CD4-positive, CD25-positive, alpha-beta regulatory T cell (primary cell): ENCODE measurements around the gene CEP89. TPM values are rescaled to one million over a fixed set of nuclear protein-coding genes. Genes with fewer than 3 reads are reported as not detected.
"Not testable (repeated sequence)": the region's sequence is repeated elsewhere in the genome, so short reads cannot be mapped to it uniquely, and the experiment has no call there.

Experiments used
- ATAC-seq, 2 donors: fragments of 150-1000 bp; cut with Tn5 transposase; one replicate each; pipeline ENCODE4 v1.10.0; 2021; ENCODE audit warnings: low read depth in 2 of 2, moderate number of reproducible peaks in 2 of 2, moderate library complexity in 1 of 2
- DNase-seq, 3 donors: peaks; one replicate each; pipeline versions ENCODE4 v3.0.0 to v3.0.0-alpha.2; 2012 to 2022; ENCODE audit warnings: mixed read lengths in 1 of 3
- H3K27ac ChIP-seq: one replicate; pipeline ENCODE4 v1.7.0; 2013; ENCODE audit warnings: mild to moderate bottlenecking, low read length; ENCODE audit not compliant: insufficient read depth, poor library complexity, severe bottlenecking
- H3K27me3 ChIP-seq: one replicate; pipeline ENCODE4 v1.7.0; 2013; ENCODE audit warnings: low read length; ENCODE audit not compliant: control insufficient read depth, insufficient read depth
- H3K36me3 ChIP-seq: one replicate; pipeline ENCODE4 v1.7.0; 2013; ENCODE audit warnings: mild to moderate bottlenecking, low read length, moderate library complexity; ENCODE audit not compliant: control insufficient read depth, insufficient read depth
- H3K4me1 ChIP-seq: 2 replicates; pipeline ENCODE4 v1.7.0; 2013; ENCODE audit warnings: mild to moderate bottlenecking, low read length; ENCODE audit not compliant: insufficient read depth, control insufficient read depth, poor library complexity, severe bottlenecking
- H3K4me3 ChIP-seq: one replicate; pipeline ENCODE4 v1.7.0; 2013; ENCODE audit warnings: low read depth, mild to moderate bottlenecking, low read length, moderate library complexity
- H3K9me3 ChIP-seq, 2 experiments: 1 replicate in 1 of 2; 2 replicates in 1 of 2; pipeline ENCODE4 v1.7.0; 2013; ENCODE audit warnings: low read length in 2 of 2, mild to moderate bottlenecking in 1 of 2, moderate library complexity in 1 of 2; ENCODE audit not compliant: control insufficient read depth in 2 of 2
- H3K27ac Mint-ChIP-seq, 3 donors: one replicate each; pipeline ENCODE4 v1.8.0; 2020 to 2022; ENCODE audit warnings: mild to moderate bottlenecking in 3 of 3, mixed read lengths in 3 of 3, moderate library complexity in 2 of 3
- H3K27me3 Mint-ChIP-seq: one replicate; pipeline ENCODE4 v1.8.0; 2022; ENCODE audit warnings: mild to moderate bottlenecking, mixed read lengths
- H3K36me3 Mint-ChIP-seq: one replicate; pipeline ENCODE4 v1.8.0; 2020; ENCODE audit warnings: mixed read lengths
- H3K4me1 Mint-ChIP-seq, 4 donors: one replicate each; pipeline ENCODE4 v1.8.0; 2020 to 2022; ENCODE audit warnings: mixed read lengths in 4 of 4, mild to moderate bottlenecking in 1 of 4
- H3K4me3 Mint-ChIP-seq, 4 donors: one replicate each; pipeline ENCODE4 v1.8.0; 2020 to 2022; ENCODE audit warnings: mild to moderate bottlenecking in 4 of 4, mixed read lengths in 4 of 4, moderate library complexity in 3 of 4
- H3K9me3 Mint-ChIP-seq, 7 donors: one replicate each; pipeline ENCODE4 v1.8.0; 2020 to 2022; ENCODE audit warnings: mixed read lengths in 7 of 7, mild to moderate bottlenecking in 3 of 7, moderate library complexity in 2 of 7
- polyA plus RNA-seq, 4 donors: library from polyadenylated mRNA; unstranded; fragments of 300-500 nt; fragmentation: Illumina TruSeq; gene quantifications; one replicate each; pipeline ENCODE4 v1.2.3, GENCODE V29; 2021
- total RNA-seq: library from RNA; stranded (reverse); gene quantifications from one replicate; pipeline ENCODE4 v1.2.3, GENCODE V29; 2022

CEP89 gene
- total and polyA plus RNA-seq, 5 donors from 2014 or later, result 8.7 to 11.3 (median 10.2) TPM

DNA sequence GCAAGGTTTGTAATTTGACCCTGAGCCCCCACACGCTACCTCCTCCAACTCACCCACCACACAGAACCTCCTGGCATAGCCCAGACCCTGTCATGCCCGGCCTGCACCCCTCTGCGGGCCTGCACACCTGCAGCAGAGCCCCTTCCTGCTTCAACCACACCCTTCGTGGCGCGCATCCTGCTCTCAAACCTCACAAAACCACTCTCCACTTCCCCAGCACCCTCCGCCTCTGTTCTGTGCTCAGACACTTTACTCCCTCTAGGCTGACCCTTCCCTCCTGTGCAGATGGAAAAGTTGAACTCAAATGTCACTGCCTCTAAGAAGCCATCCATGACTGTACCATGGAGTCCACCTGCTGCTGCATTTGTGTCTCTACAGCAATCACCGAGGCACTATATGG, 28.8 kb upstream of the CEP89 start:
- peak in 2 of 3 donors; percentile 37 to 80 for DNase-seq
- H3K4me1 ChIP-seq, result peaks cover 13% of the 10 kb centered on the region
- H3K4me1 Mint-ChIP-seq, result peaks cover 0 to 30% (median 11%) of the 10 kb centered on the region in 4 donors

DNA sequence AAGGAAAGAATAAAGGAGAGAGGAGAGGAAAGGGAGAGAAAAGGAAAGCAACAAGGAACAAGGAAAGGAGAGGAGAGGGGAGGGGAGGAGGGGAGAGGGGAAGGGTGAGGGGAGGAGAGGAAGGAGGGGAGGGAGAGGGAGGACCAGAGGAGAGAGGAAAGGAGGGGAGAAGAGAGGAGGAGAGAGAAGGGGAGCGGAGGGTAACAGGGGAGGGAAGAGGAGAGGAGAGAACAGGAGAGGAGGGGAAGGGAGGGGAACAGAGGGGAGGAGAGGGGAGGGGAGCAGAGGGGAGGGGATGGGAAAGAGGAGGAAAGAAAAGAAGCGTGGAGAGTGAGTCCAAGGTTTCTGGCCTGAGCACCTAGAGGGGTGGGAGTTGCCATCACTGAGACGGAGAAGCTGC, 27.0 kb upstream of the CEP89 start:
- Histone ChIP-seq H3K27ac (no peak overlapping the region), H3K4me3 (no peak overlapping the region), H3K4me1 (peaks cover 13% of the 10 kb centered on the region), H3K9me3 (no peaks in the 10 kb centered on the region), H3K27me3 (no peaks in the 10 kb centered on the region), H3K36me3 (no peaks in the 10 kb centered on the region)
- DNase-seq (no peak), ATAC-seq (no peak)
- peak overlapping the region in 1 of 3 donors; percentile 3 for H3K27ac Mint-ChIP-seq
- H3K36me3 Mint-ChIP-seq, result no peaks in the 10 kb centered on the region
- H3K9me3 Mint-ChIP-seq, result no peaks in the 10 kb centered on the region
- H3K4me1 Mint-ChIP-seq, result peaks cover 0 to 30% (median 11%) of the 10 kb centered on the region in 4 donors
- H3K4me3 Mint-ChIP-seq, result no peak overlapping the region
- peaks cover 5% of the 10 kb centered on the region for H3K27me3 Mint-ChIP-seq

More for the DNA sequence above, 28.8 kb upstream of the CEP89 start:
- peak overlapping the region; percentile 62 to 87 (median 70) for H3K27ac Mint-ChIP-seq
- Histone ChIP-seq H3K36me3 (no peaks in the 10 kb centered on the region), H3K9me3 (no peaks in the 10 kb centered on the region), H3K27me3 (no peaks in the 10 kb centered on the region), H3K27ac (no peak overlapping the region), H3K4me3 (peak overlapping the region; percentile 4)
- no peaks in the 10 kb centered on the region for H3K36me3 Mint-ChIP-seq
- peaks cover 0 to 2% (median 0%) of the 10 kb centered on the region in 7 donors for H3K9me3 Mint-ChIP-seq
- peak overlapping the region; percentile 1 to 86 (median 52) for H3K4me3 Mint-ChIP-seq
- peak; percentile 76 to 82 for ATAC-seq
- peaks cover 5% of the 10 kb centered on the region for H3K27me3 Mint-ChIP-seq

DNA sequence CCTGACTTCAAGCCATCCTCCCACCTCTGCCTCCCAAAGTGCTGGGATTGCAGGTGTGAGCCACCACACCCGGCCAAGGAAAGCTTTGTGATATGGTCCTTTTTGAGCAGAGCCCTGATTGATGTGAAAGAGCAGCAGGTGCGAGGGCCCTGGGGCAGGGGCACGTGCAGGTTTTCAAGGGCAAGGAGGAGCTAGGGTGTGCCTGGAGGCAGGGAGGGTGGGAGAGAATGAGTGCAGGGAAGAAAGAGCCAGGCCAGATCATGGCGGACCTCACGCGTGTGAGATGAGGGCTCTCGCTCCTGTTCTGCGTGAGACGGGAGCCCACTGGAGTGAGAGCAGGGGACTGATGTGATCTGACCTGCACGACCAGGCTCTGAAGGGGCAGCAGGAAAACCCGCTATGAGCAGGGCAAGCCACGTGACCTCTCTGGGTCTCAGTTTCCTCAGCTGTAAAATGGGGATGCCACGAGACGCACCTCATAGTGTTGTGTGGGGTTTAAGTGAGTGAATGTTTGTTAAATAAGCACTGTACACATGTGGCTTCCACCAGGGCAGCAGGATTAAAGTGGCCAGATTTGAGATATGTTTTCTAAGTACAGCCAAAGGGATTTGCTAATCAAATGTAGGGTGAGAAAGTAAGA, 26.1 kb upstream of the CEP89 start:
- ATAC-seq, result no peak
- peak overlapping the region; percentile 29 to 60 (median 51) for H3K27ac Mint-ChIP-seq

DNA sequence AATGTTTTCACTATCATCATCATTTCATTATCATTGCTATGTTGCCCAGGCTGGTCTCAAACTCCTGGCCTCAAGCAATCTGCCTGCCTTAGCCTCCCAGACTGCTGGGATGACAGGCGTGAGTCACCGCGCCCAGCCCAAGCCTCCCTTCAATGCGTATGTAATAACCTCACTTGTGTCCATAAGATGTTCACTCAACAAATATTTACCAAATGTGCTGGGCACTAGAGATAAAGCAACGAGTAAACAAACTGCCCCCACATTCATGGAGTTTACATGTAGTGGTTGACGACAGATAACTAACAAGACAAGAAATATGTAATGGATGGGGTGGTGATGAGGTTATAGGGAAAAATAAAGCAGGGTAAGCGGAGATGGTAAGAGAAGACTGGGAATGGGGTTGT, 25.3 kb upstream of the CEP89 start:
- not testable (repeated sequence) for H3K27me3 ChIP-seq, DNase-seq, H3K4me3 ChIP-seq, H3K27ac Mint-ChIP-seq, H3K36me3 ChIP-seq, H3K27me3 Mint-ChIP-seq, H3K27ac ChIP-seq, H3K36me3 Mint-ChIP-seq, H3K9me3 ChIP-seq, H3K4me3 Mint-ChIP-seq, ATAC-seq, H3K9me3 Mint-ChIP-seq
- H3K4me1 ChIP-seq, result peaks cover 13% of the 10 kb centered on the region
- H3K4me1 Mint-ChIP-seq, result peaks cover 0 to 30% (median 11%) of the 10 kb centered on the region in 4 donors

More for the DNA sequence above, 26.1 kb upstream of the CEP89 start:
- Mint-ChIP-seq H3K27me3 (peaks cover 5% of the 10 kb centered on the region), H3K9me3 (no peaks in the 10 kb centered on the region), H3K4me1 (peaks cover 0 to 30% (median 11%) of the 10 kb centered on the region in 4 donors), H3K4me3 (no peak overlapping the region), H3K36me3 (no peaks in the 10 kb centered on the region)
- Histone ChIP-seq H3K4me3 (no peak overlapping the region), H3K27ac (no peak overlapping the region), H3K36me3 (no peaks in the 10 kb centered on the region), H3K27me3 (no peaks in the 10 kb centered on the region), H3K9me3 (no peaks in the 10 kb centered on the region), H3K4me1 (peaks cover 13% of the 10 kb centered on the region)
- DNase-seq, result no peak

- H3K36me3 Mint-ChIP-seq, H3K4me3 Mint-ChIP-seq, H3K9me3 Mint-ChIP-seq, H3K36me3 ChIP-seq, H3K27me3 ChIP-seq, ATAC-seq, H3K27ac ChIP-seq, H3K4me3 ChIP-seq, H3K27ac Mint-ChIP-seq, DNase-seq, H3K27me3 Mint-ChIP-seq, H3K9me3 ChIP-seq: not testable (repeated sequence)
- H3K4me1 ChIP-seq, result peaks cover 13% of the 10 kb centered on the region
- peaks cover 0 to 27% (median 10%) of the 10 kb centered on the region in 4 donors for H3K4me1 Mint-ChIP-seq
Observed at GRCh38 chr19:32995966-32996365, 24.2 kb upstream of the CEP89 start.

GRCh38 chr19:32988724-32989123, 17.0 kb upstream of the CEP89 start:
- Histone ChIP-seq H3K27me3 (no peaks in the 10 kb centered on the region), H3K4me3 (no peak overlapping the region), H3K9me3 (no peaks in the 10 kb centered on the region), H3K27ac (no peak overlapping the region), H3K4me1 (no peaks in the 10 kb centered on the region), H3K36me3 (no peaks in the 10 kb centered on the region)
- Mint-ChIP-seq H3K27ac (no peak overlapping the region), H3K36me3 (no peaks in the 10 kb centered on the region), H3K27me3 (no peaks in the 10 kb centered on the region), H3K4me1 (no peaks in the 10 kb centered on the region), H3K9me3 (no peaks in the 10 kb centered on the region), H3K4me3 (no peak overlapping the region)
- ATAC-seq, result no peak
- DNase-seq, result no peak

GRCh38 chr19:32988254-32988653, 16.5 kb upstream of the CEP89 start:
- not testable (repeated sequence) for ATAC-seq, H3K4me1 ChIP-seq, H3K4me3 Mint-ChIP-seq, H3K27ac ChIP-seq, H3K9me3 Mint-ChIP-seq, H3K36me3 Mint-ChIP-seq, H3K36me3 ChIP-seq, H3K27me3 Mint-ChIP-seq, DNase-seq, H3K9me3 ChIP-seq, H3K27me3 ChIP-seq, H3K4me3 ChIP-seq, H3K4me1 Mint-ChIP-seq
- peak overlapping the region in 2 of 3 donors; percentile 21 to 67 for H3K27ac Mint-ChIP-seq

GRCh38 chr19:32982488-32982887, 10.7 kb upstream of the CEP89 start:
- H3K27me3 ChIP-seq, H3K9me3 ChIP-seq, H3K27ac ChIP-seq, H3K27me3 Mint-ChIP-seq, ATAC-seq, DNase-seq, H3K9me3 Mint-ChIP-seq, H3K27ac Mint-ChIP-seq, H3K4me3 Mint-ChIP-seq, H3K36me3 Mint-ChIP-seq, H3K4me1 ChIP-seq, H3K4me3 ChIP-seq, H3K4me1 Mint-ChIP-seq, H3K36me3 ChIP-seq: not testable (repeated sequence)
